NT2/D1 (cell line): ENCODE measurements around the gene BTG2.

Experiments used
- SUZ12 ChIP-seq: IDR thresholded peaks from 2 replicates; pipeline ENCODE4 v1.6.1; 2011; ENCODE audit not compliant: insufficient read length, insufficient read depth; ENCODE audit errors: extremely low read depth
- YY1 ChIP-seq: IDR thresholded peaks from 2 replicates; pipeline ENCODE4 v1.6.1; 2011; ENCODE audit not compliant: insufficient read length, insufficient read depth
- ZNF274 ChIP-seq: IDR thresholded peaks from 2 replicates; pipeline ENCODE4 v1.6.1; 2011; ENCODE audit warnings: mild to moderate bottlenecking, low read depth, low read length

- no peak for TF ChIP-seq ZNF274
- no peak for TF ChIP-seq YY1
- TF ChIP-seq SUZ12, result no peak
These were observed 32.0 kb upstream of the BTG2 start for GRCh38 chr1:203273206-203273868.
